ENCODE results near the gene PCDHGA5.

- TF ChIP-seq YY1 (IDR thresholded peaks at IDR 0.05; ENCODE audit: insufficient read depth, insufficient read length) (no peak), ZNF274 (IDR thresholded peaks at IDR 0.05; ENCODE audit: low read depth, low read length) (no peak), SUZ12 (IDR thresholded peaks at IDR 0.05; ENCODE audit: extremely low read depth, insufficient read depth, insufficient read length) (no peak)
These were observed 25.2 kb upstream of the PCDHGA5 start, which contains the start of gene PCDHGA2 for GRCh38 chr5:141338538-141339306.
